A549 (cell line): ENCODE measurements around the gene DHRS7B. TPM values are rescaled to one million over a fixed set of nuclear protein-coding genes. Genes with fewer than 3 reads are reported as not detected.
A peak's percentile ranks its signal among the peaks of the same experiment; 100 is the strongest.
"Not testable (repeated sequence)": the region's sequence is repeated elsewhere in the genome, so short reads cannot be mapped to it uniquely, and the experiment has no call there.

Source experiments
- ATAC-seq, 2 experiments: fragments of 200-7000 bp in 1 of 2; fragments of >200 bp in 1 of 2; cut with Nextera tagmentation in 1 of 2; cut with Tn5 transposase in 1 of 2; 3 replicates each; pipeline versions ENCODE4 v1.8.0 to v1.9.1; 2018 to 2020; ENCODE audit warnings: mild to moderate bottlenecking in 1 of 2, moderate library complexity in 1 of 2
- CTCF ChIA-PET: fragments of 300-600 bp; sonication (Branson Sonifier 250); formaldehyde crosslinking; extraction: SDS; loops from one replicate; lab custom pipeline; 2021; ENCODE audit warnings: antibody characterized with exemption, inconsistent platforms; lab: Yijun Ruan, JAX
- POLR2A ChIA-PET: fragments of 350-600 bp; formaldehyde crosslinking; extraction: SDS; loops from one replicate; lab custom pipeline; 2021; ENCODE audit warnings: antibody characterized with exemption, inconsistent platforms; lab: Yijun Ruan, JAX
- DNase-seq, 2 experiments: peaks; one replicate each; pipeline versions ENCODE4 v3.0.0 to v3.0.0-alpha.2; 2011 to 2016; ENCODE audit warnings: low read depth in 1 of 2, low spot score in 1 of 2
- FAIRE-seq: peaks from 2 replicates; lab custom pipeline; 2011; peaks lifted over from hg19 to GRCh38; lab: Jason Lieb, UNC
- H3K27ac ChIP-seq, 2 experiments: fragments of >200 bp; sonication (Bioruptor Twin); formaldehyde crosslinking; 3 replicates each; pipeline ENCODE4 v1.5.1; 2016 to 2017
- H3K4me1 ChIP-seq: fragments of >200 bp; sonication (Bioruptor Twin); formaldehyde crosslinking; 3 replicates; pipeline ENCODE4 v1.6.1; 2016
- H3K4me2 ChIP-seq: fragments of >200 bp; sonication (Bioruptor Twin); formaldehyde crosslinking; 3 replicates; pipeline ENCODE4 v1.6.1; 2016
- H3K4me3 ChIP-seq: fragments of >200 bp; sonication (Bioruptor Twin); formaldehyde crosslinking; 3 replicates; pipeline ENCODE4 v1.5.1; 2016
- H3K9me3 ChIP-seq: fragments of >200 bp; sonication (Bioruptor Twin); formaldehyde crosslinking; 3 replicates; pipeline ENCODE4 v1.6.1; 2016
- ATOH8 ChIP-seq: fragments of 250-450 bp; sonication (Bioruptor Pico); IDR thresholded peaks from 2 replicates; pipeline ENCODE4 v1.5.0; 2020; ENCODE audit warnings: low read depth, mild to moderate bottlenecking, moderate library complexity
- BHLHE40 ChIP-seq: IDR thresholded peaks from 2 replicates; pipeline ENCODE4 v1.6.1; 2012; ENCODE audit warnings: low read depth, low read length, inconsistent platforms
- CBX8 ChIP-seq: fragments of 200-600 bp; sonication (generic); IDR thresholded peaks from 2 replicates; pipeline ENCODE4 v1.6.1; 2016
- CEBPB ChIP-seq, 2 experiments: fragments of >200 bp in 1 of 2; sonication (Bioruptor Twin) in 1 of 2; formaldehyde crosslinking in 1 of 2; IDR thresholded peaks; 2 replicates each; pipeline ENCODE4 v1.6.1; 2012 to 2016
- E2F6 ChIP-seq: IDR thresholded peaks from 2 replicates; pipeline ENCODE4 v1.6.1; 2012; ENCODE audit warnings: low read depth, borderline replicate concordance
- FOSL2 ChIP-seq, 2 experiments: fragments of 450-650 bp in 1 of 2; fragments of >200 bp in 1 of 2; sonication (Bioruptor Twin) in 1 of 2; formaldehyde crosslinking; IDR thresholded peaks; 2 replicates each; pipeline versions ENCODE4 v1.5.0 to v1.6.1; 2016 to 2020; ENCODE audit warnings: mild to moderate bottlenecking in 1 of 2, moderate library complexity in 1 of 2
- FOXS1 ChIP-seq: fragments of 250-450 bp; sonication (Bioruptor Pico); IDR thresholded peaks from 2 replicates; pipeline ENCODE4 v1.5.0; 2020; ENCODE audit warnings: mild to moderate bottlenecking, moderate library complexity
- GATA3 ChIP-seq: IDR thresholded peaks from 2 replicates; pipeline ENCODE4 v1.6.1; 2012; ENCODE audit warnings: borderline replicate concordance
- HDAC2 ChIP-seq: fragments of 200-600 bp; sonication (generic); IDR thresholded peaks from 2 replicates; pipeline ENCODE4 v1.6.1; 2016
- HEYL ChIP-seq: fragments of 250-450 bp; sonication (Bioruptor Pico); IDR thresholded peaks from 2 replicates; pipeline ENCODE4 v1.8.0; 2021; ENCODE audit warnings: mild to moderate bottlenecking, moderate library complexity
- HMGXB4 ChIP-seq: fragments of 250-450 bp; sonication (Bioruptor Pico); IDR thresholded peaks from 2 replicates; pipeline ENCODE4 v1.5.0; 2021; ENCODE audit warnings: mild to moderate bottlenecking, moderate library complexity, borderline replicate concordance
- HOXB5 ChIP-seq: fragments of 250-450 bp; sonication (Bioruptor Pico); IDR thresholded peaks from 2 replicates; pipeline ENCODE4 v1.5.0; 2020; ENCODE audit warnings: mild to moderate bottlenecking, moderate library complexity
- JUNB ChIP-seq: fragments of >200 bp; sonication (Bioruptor Twin); formaldehyde crosslinking; IDR thresholded peaks from 2 replicates; pipeline ENCODE4 v1.6.1; 2016
- KDM1A ChIP-seq: fragments of 200-600 bp; sonication (generic); IDR thresholded peaks from 2 replicates; pipeline ENCODE4 v1.6.1; 2016; ENCODE audit warnings: low read depth, mild to moderate bottlenecking
- KDM5A ChIP-seq: fragments of 200-600 bp; sonication (generic); IDR thresholded peaks from 2 replicates; pipeline ENCODE4 v1.6.1; 2016; ENCODE audit warnings: antibody characterized with exemption, mild to moderate bottlenecking
- MAFK ChIP-seq: fragments of 450-650 bp; IDR thresholded peaks from 2 replicates; pipeline ENCODE4 v1.6.1; 2014; ENCODE audit not compliant: partially characterized antibody
- MAX ChIP-seq: IDR thresholded peaks from 2 replicates; pipeline ENCODE4 v1.6.1; 2012
- NPAS2 ChIP-seq: fragments of 250-450 bp; sonication (Bioruptor Pico); IDR thresholded peaks from 2 replicates; pipeline ENCODE4 v1.8.0; 2022; ENCODE audit warnings: mild to moderate bottlenecking, moderate library complexity, borderline replicate concordance
- POLR2A ChIP-seq: IDR thresholded peaks from 2 replicates; pipeline ENCODE4 v1.6.1; 2012; ENCODE audit warnings: mild to moderate bottlenecking, low read length
- POLR2AphosphoS2 ChIP-seq: conservative IDR thresholded peaks from 2 replicates; pipeline ENCODE4 v1.6.1; 2012; ENCODE audit warnings: low read length, improper control_type of control experiment, inconsistent platforms
- RAD21 ChIP-seq, 2 experiments: fragments of >200 bp in 1 of 2; sonication (Bioruptor Twin) in 1 of 2; formaldehyde crosslinking in 1 of 2; IDR thresholded peaks in 1 of 2; conservative IDR thresholded peaks in 1 of 2; 2 replicates in 1 of 2; 3 replicates in 1 of 2; pipeline ENCODE4 v1.6.1; 2012 to 2018; ENCODE audit warnings: inconsistent platforms in 1 of 2
- RARB ChIP-seq: fragments of 250-450 bp; sonication (Bioruptor Pico); IDR thresholded peaks from 2 replicates; pipeline ENCODE4 v1.8.0; 2021; ENCODE audit warnings: mild to moderate bottlenecking, moderate library complexity
- SMC3 ChIP-seq: fragments of >200 bp; sonication (Bioruptor Twin); formaldehyde crosslinking; IDR thresholded peaks from 3 replicates; pipeline ENCODE4 v1.6.1; 2018; ENCODE audit warnings: inconsistent platforms
- SREBF2 ChIP-seq: fragments of 450-650 bp; IDR thresholded peaks from 2 replicates; pipeline ENCODE4 v1.6.1; 2014; ENCODE audit warnings: mild to moderate bottlenecking, moderate library complexity
- TFCP2L1 ChIP-seq: fragments of 250-450 bp; sonication (Bioruptor Pico); IDR thresholded peaks from 2 replicates; pipeline ENCODE4 v1.5.0; 2021; ENCODE audit warnings: mild to moderate bottlenecking
- TP53 ChIP-seq: fragments of 250-450 bp; sonication (Bioruptor Pico); IDR thresholded peaks from 2 replicates; pipeline ENCODE4 v1.5.0; 2021; ENCODE audit warnings: mild to moderate bottlenecking, moderate library complexity
- ZC3H11A ChIP-seq: fragments of 450-650 bp; IDR thresholded peaks from 2 replicates; pipeline ENCODE4 v1.6.1; 2014; ENCODE audit warnings: antibody characterized with exemption, mild to moderate bottlenecking
- ZFP36 ChIP-seq: fragments of 450-650 bp; IDR thresholded peaks from 2 replicates; pipeline ENCODE4 v1.6.1; 2014; ENCODE audit warnings: borderline replicate concordance; ENCODE audit not compliant: partially characterized antibody
- ZNF302 ChIP-seq: fragments of 250-450 bp; sonication (Bioruptor Pico); IDR thresholded peaks from 2 replicates; pipeline ENCODE4 v1.9.0; 2021; ENCODE audit warnings: inconsistent platforms, mild to moderate bottlenecking, moderate library complexity
- WGBS: methylation state at CpG from one replicate; pipeline ENCODE4 v1.1.6; 2017; ENCODE audit errors: missing lambda C conversion rate; 5-methylcytosine and 5-hydroxymethylcytosine counted together
- polyA plus RNA-seq, 4 experiments: library from polyadenylated mRNA; depleted of rRNA in 3 of 4; stranded (reverse); fragments of >200 nt; fragmentation: RNase III in 1 of 4; extraction: RNeasy Plus Mini Kit Qiagen cat#74134 plus additional on column Dnase treatment in 1 of 4; gene quantifications; 2 replicates in 3 of 4; 3 replicates in 1 of 4; pipeline ENCODE4 v1.2.3, GENCODE V29; 2011 to 2017

The DHRS7B gene
- polyA plus RNA-seq, 2 of the 4 experiments (the other 2 are of a cell fraction) = 23.6 to 25.4 TPM

- peak overlapping the region; percentile 74 for H3K4me2 ChIP-seq
- CTCF ChIA-PET = interaction anchor here (0.9 to 5.6 kb wide), 47 partner anchors 8 to 423 kb away, joined by 3 to 58 read pairs (median 5); partner anchors contain the start of genes DHRS7B, NATD1 and USP22
- no peak for ATAC-seq
- no peak for TF ChIP-seq HOXB5 (CRISPR knock-in tag)
- TF ChIP-seq ZC3H11A = no peak
- TF ChIP-seq HMGXB4 (CRISPR knock-in tag) = no peak
- no peak for TF ChIP-seq JUNB
- TF ChIP-seq BHLHE40 = no peak
- no peak for TF ChIP-seq POLR2AphosphoS2
- TF ChIP-seq NPAS2 (CRISPR knock-in tag) = no peak
- TF ChIP-seq ZFP36 = no peak
- no peak for TF ChIP-seq TFCP2L1
- TF ChIP-seq ZNF302 (CRISPR knock-in tag) = no peak
- TF ChIP-seq RAD21 (conservative IDR thresholded peaks at IDR 0.05 in 1 of 2, IDR thresholded peaks at IDR 0.05 in 1 of 2) = no peak; a peak in 1 of 5 replicates
- no peak for TF ChIP-seq TP53 (CRISPR knock-in tag)
- no peak for TF ChIP-seq FOXS1
- TF ChIP-seq GATA3 = no peak
- TF ChIP-seq, all 56 proteins: peak for 0
- H3K27ac ChIP-seq = no peak overlapping the region
- H3K4me1 ChIP-seq = no peaks in the 10 kb centered on the region
- WGBS = 2% methylated on average over 5 of the region's 5 CpGs
- FAIRE-seq = no peak
- H3K9me3 ChIP-seq = no peaks in the 10 kb centered on the region
- no peak for DNase-seq
- POLR2A ChIA-PET = interaction anchor here (0.6 to 2.2 kb wide), 5 partner anchors 9 to 195 kb away, joined by 3 to 9 read pairs (median 7); partner anchors contain the start of gene USP22
- H3K4me3 ChIP-seq = no peak overlapping the region
These were observed 6.9 kb upstream of the DHRS7B start for GRCh38 chr17:21119919-21120249.

GRCh38 chr17:21124086-21124485 is 2.7 kb upstream of the DHRS7B start:
- Histone ChIP-seq H3K4me2 (no peak overlapping the region), H3K9me3 (no peaks in the 10 kb centered on the region), H3K4me1 (peaks cover 13% of the 10 kb centered on the region; the same call in 2 of the 3 replicates), H3K27ac (no peak overlapping the region), H3K4me3 (no peak overlapping the region)
- ChIA-PET CTCF (no interaction called here), POLR2A (no interaction called here)
- TF ChIP-seq KDM5A (no peak), CEBPB (IDR thresholded peaks at IDR 0.05) (no peak), HOXB5 (CRISPR knock-in tag) (no peak), E2F6 (no peak), NPAS2 (CRISPR knock-in tag) (no peak), ATOH8 (CRISPR knock-in tag) (no peak), MAX (no peak), MAFK (no peak), HEYL (CRISPR knock-in tag) (no peak), HMGXB4 (CRISPR knock-in tag) (no peak), HDAC2 (no peak), POLR2A (no peak), RARB (CRISPR knock-in tag) (no peak), POLR2AphosphoS2 (no peak), KDM1A (no peak), SREBF2 (no peak), SMC3 (no peak), CBX8 (no peak), FOSL2 (IDR thresholded peaks at IDR 0.05) (no peak), FOSL2 (CRISPR knock-in tag; IDR thresholded peaks at IDR 0.05) (no peak)
- DNase-seq (no peak), ATAC-seq (no peak), FAIRE-seq (no peak)
- WGBS = 24% methylated on average over 4 of the region's 4 CpGs

GRCh38 chr17:21124517-21124916 is 2.2 kb upstream of the DHRS7B start:
- H3K9me3 ChIP-seq, ATAC-seq, H3K27ac ChIP-seq, H3K4me3 ChIP-seq, H3K4me2 ChIP-seq, FAIRE-seq, POLR2A ChIA-PET, DNase-seq, CTCF ChIA-PET: not testable (repeated sequence)
- peaks cover 13% of the 10 kb centered on the region; the same call in 2 of the 3 replicates for H3K4me1 ChIP-seq
- WGBS = 29% methylated on average over 4 of the region's 4 CpGs
